Neuron (in vitro differentiated cells): ENCODE measurements around the gene AMZ1.

Source experiments
- H2AFZ ChIP-seq: one replicate; pipeline ENCODE4 v1.6.1; 2013; ENCODE audit warnings: low read depth, mild to moderate bottlenecking, inconsistent platforms, low read length, moderate library complexity
- H3K27me3 ChIP-seq: one replicate; pipeline ENCODE4 v1.6.1; 2013; ENCODE audit warnings: low read length; ENCODE audit not compliant: insufficient read depth
- H3K36me3 ChIP-seq: one replicate; pipeline ENCODE4 v1.6.1; 2013; ENCODE audit warnings: low read length; ENCODE audit not compliant: insufficient read depth
- H3K4me1 ChIP-seq: one replicate; pipeline ENCODE4 v1.6.1; 2013; ENCODE audit warnings: low read length; ENCODE audit not compliant: insufficient read depth
- H3K4me3 ChIP-seq: 2 replicates; pipeline ENCODE4 v1.5.1; 2013; ENCODE audit warnings: mild to moderate bottlenecking, low read length, moderate library complexity
- H3K9me3 ChIP-seq: one replicate; pipeline ENCODE4 v1.6.1; 2013; ENCODE audit warnings: low read length

Gene AMZ1, protein sequence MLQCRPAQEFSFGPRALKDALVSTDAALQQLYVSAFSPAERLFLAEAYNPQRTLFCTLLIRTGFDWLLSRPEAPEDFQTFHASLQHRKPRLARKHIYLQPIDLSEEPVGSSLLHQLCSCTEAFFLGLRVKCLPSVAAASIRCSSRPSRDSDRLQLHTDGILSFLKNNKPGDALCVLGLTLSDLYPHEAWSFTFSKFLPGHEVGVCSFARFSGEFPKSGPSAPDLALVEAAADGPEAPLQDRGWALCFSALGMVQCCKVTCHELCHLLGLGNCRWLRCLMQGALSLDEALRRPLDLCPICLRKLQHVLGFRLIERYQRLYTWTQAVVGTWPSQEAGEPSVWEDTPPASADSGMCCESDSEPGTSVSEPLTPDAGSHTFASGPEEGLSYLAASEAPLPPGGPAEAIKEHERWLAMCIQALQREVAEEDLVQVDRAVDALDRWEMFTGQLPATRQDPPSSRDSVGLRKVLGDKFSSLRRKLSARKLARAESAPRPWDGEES

GRCh38 chr7:2687881-2688318, at the start of gene AMZ1:
Gene AMZ1 (plus strand): TSS chr7:2688202. CDS start chr7:2700452, 12,250 bp downstream.
- no peaks in the 10 kb centered on the region for H3K36me3 ChIP-seq
- H2AFZ ChIP-seq = peak within 1 kb of the TSS; percentile 35
- peaks cover 5% of the 10 kb centered on the region for H3K9me3 ChIP-seq
- H3K27me3 ChIP-seq = peaks cover 38% of the 10 kb centered on the region
- H3K4me1 ChIP-seq = peaks cover 13% of the 10 kb centered on the region
- H3K4me3 ChIP-seq = no peak within 1 kb of the TSS

DNA sequence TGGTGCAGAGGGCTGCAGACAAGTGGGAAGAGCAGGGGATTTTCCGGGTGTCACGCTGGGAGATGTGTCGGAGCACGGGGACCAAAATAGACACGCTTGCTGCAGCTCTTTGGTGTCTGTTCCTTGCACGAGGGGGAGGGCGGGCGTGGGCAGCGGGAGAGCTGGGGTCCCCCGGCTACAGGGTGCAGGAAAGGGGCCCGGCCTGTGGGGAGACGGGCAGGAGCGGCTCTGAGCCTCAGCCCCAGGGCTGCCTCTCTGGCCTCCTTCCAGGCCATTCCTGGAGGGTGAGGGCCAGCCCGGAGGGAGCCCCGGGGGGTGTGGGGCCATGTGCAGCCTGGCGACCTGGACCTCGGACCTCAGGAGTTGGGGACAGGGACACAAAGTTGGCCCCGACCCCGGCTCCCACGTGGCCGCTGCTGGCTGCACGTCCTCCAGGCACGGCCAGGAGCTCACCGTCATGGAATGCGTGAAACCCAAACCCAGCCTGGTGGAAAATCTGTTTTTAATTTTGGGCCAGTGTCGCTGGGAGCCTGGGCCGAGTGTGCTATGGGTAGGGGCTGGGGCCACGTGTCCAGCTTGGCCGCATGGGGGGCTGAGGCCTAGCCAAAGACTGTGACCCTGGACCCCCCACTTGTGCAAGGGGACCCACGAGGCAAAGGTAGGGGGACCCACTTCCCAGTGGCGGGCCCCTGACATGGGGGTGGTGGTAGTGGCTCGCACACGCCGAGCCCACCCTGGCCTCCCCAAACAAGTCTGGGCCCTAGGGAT, 49.6 kb upstream of the AMZ1 start:
- no peaks in the 10 kb centered on the region for H3K27me3 ChIP-seq
- no peaks in the 10 kb centered on the region for H3K9me3 ChIP-seq
- peaks cover 44% of the 10 kb centered on the region for H3K4me1 ChIP-seq
- no peaks in the 10 kb centered on the region for H3K36me3 ChIP-seq
- H2AFZ ChIP-seq = no peak overlapping the region
- no peak overlapping the region for H3K4me3 ChIP-seq

GRCh38 chr7:2639181-2639681, 48.8 kb upstream of the AMZ1 start:
- Histone ChIP-seq H3K36me3 (no peaks in the 10 kb centered on the region), H3K4me1 (peaks cover 44% of the 10 kb centered on the region), H3K4me3 (no peak overlapping the region), H3K27me3 (no peaks in the 10 kb centered on the region), H2AFZ (no peak overlapping the region), H3K9me3 (no peaks in the 10 kb centered on the region)

GRCh38 chr7:2639695-2640481, 48.1 kb upstream of the AMZ1 start:
- no peak overlapping the region for H3K4me3 ChIP-seq
- no peak overlapping the region for H2AFZ ChIP-seq
- H3K36me3 ChIP-seq = no peaks in the 10 kb centered on the region
- peaks cover 45% of the 10 kb centered on the region for H3K4me1 ChIP-seq
- no peaks in the 10 kb centered on the region for H3K27me3 ChIP-seq
- H3K9me3 ChIP-seq = no peaks in the 10 kb centered on the region

DNA sequence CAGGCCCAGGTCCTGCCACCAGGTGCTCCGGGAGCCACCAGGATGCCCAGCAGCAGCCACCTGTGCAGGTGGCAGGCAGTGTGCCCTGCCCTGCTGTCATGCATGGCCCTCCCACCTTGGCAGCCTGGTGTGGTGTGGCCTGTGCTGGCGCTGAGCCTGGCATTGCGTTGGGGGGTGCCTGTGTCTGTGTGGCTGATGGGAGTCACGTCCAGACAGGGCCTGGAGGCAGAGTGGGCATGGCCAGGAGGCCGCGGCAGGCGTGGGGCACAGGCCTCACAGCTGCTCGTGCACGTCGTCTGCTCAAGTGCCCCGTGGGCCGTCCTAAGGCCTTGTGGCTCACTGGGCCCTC, 47.5 kb upstream of the AMZ1 start:
- H2AFZ ChIP-seq = no peak overlapping the region
- H3K27me3 ChIP-seq = no peaks in the 10 kb centered on the region
- no peaks in the 10 kb centered on the region for H3K9me3 ChIP-seq
- H3K4me3 ChIP-seq = no peak overlapping the region
- no peaks in the 10 kb centered on the region for H3K36me3 ChIP-seq
- H3K4me1 ChIP-seq = peaks cover 47% of the 10 kb centered on the region

- Histone ChIP-seq H3K27me3 (no peaks in the 10 kb centered on the region), H3K9me3 (no peaks in the 10 kb centered on the region), H3K4me1 (peaks cover 50% of the 10 kb centered on the region)
These were observed 47.1 kb upstream of the AMZ1 start for GRCh38 chr7:2640846-2641316.

GRCh38 chr7:2641406-2642393, 46.3 kb upstream of the AMZ1 start:
- Histone ChIP-seq H2AFZ (no peak overlapping the region), H3K36me3 (no peaks in the 10 kb centered on the region), H3K4me1 (peaks cover 46% of the 10 kb centered on the region), H3K27me3 (no peaks in the 10 kb centered on the region), H3K4me3 (no peak overlapping the region), H3K9me3 (no peaks in the 10 kb centered on the region)

More at GRCh38 chr7:2640846-2641316, 47.1 kb upstream of the AMZ1 start:
- H3K4me3 ChIP-seq = no peak overlapping the region
- H3K36me3 ChIP-seq = no peaks in the 10 kb centered on the region
- H2AFZ ChIP-seq = no peak overlapping the region

DNA sequence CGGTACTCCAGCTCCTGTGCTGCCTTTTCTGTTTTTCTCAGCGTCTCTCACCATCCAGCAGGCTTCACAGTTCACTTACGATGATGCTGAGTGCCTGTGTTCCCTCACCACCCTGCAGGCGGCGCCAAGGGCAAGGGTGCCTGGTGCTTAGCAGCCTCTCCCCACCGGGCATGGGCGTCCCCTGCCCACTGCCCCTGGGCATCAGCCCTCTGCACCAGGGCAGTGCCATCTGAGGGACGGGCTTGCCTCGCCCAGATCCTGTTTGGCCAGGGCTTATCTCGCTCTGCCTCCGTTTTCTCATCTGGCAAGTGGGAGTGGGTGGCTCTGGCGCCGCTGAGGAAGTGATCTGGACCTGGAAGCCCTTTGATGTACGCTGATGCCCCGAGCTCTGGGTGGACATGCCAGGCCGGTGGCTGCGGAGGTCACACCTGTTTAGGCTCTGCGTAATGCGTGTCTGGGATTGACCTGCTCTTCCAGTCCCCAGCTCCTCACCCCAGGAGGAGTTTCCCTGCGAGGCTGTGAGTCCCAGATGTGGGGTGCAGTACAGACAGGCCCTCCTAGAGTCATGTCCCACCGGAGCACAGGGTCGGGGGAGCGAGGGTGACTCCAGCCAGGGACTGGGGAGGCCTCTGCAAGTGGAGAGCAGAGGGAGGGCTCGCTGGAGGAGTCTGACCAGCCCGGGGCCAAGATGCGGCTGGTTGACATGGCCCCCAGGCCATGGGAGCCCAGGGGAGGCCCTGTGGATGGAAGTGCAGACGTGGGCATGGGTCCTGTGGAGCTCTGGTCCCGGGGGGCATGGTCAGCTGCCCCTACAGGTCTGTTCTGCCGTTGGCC, 44.4 kb upstream of the AMZ1 start:
- no peaks in the 10 kb centered on the region for H3K27me3 ChIP-seq
- H3K36me3 ChIP-seq = peaks cover 16% of the 10 kb centered on the region
- H3K4me3 ChIP-seq = no peak overlapping the region
- no peak overlapping the region for H2AFZ ChIP-seq
- H3K9me3 ChIP-seq = no peaks in the 10 kb centered on the region
- H3K4me1 ChIP-seq = peaks cover 46% of the 10 kb centered on the region

GRCh38 chr7:2644220-2644561, 43.8 kb upstream of the AMZ1 start:
- H3K4me1 ChIP-seq = peaks cover 46% of the 10 kb centered on the region
- peaks cover 19% of the 10 kb centered on the region for H3K36me3 ChIP-seq
- H3K4me3 ChIP-seq = no peak overlapping the region
- H2AFZ ChIP-seq = no peak overlapping the region
- H3K27me3 ChIP-seq = no peaks in the 10 kb centered on the region
- no peaks in the 10 kb centered on the region for H3K9me3 ChIP-seq

GRCh38 chr7:2644562-2645273, 43.3 kb upstream of the AMZ1 start:
- Histone ChIP-seq H3K4me1 (peaks cover 46% of the 10 kb centered on the region), H3K36me3 (peaks cover 25% of the 10 kb centered on the region), H3K9me3 (no peaks in the 10 kb centered on the region), H3K4me3 (no peak overlapping the region), H2AFZ (no peak overlapping the region), H3K27me3 (no peaks in the 10 kb centered on the region)
